GM13977 (cell line): ENCODE data around the gene DTX3.
"Not testable (repeated sequence)": the region's sequence is repeated elsewhere in the genome, so short reads cannot be mapped to it uniquely, and the experiment has no call there.

ENCODE experiments used
- DNase-seq: peaks from one replicate; pipeline ENCODE4 v3.0.0; 2012; ENCODE audit warnings: low spot score
- in situ Hi-C: fragments of 300-500 bp; cut with MboI; formaldehyde crosslinking; loops from one replicate; pipeline ENCODE4 v1.12.0; 2022; ENCODE audit warnings: low sequenced_read_pairs, low pct_unique_long_range_greater_than_20kb, mixed read lengths, inconsistent platforms; ENCODE audit not compliant: unreplicated experiment
- TF ChIP-seq, protein P1 (sequence below): IDR thresholded peaks from 2 replicates; pipeline ENCODE4 v1.5.1; 2012; ENCODE audit warnings: mild to moderate bottlenecking, control low read depth; ENCODE audit not compliant: insufficient read depth; ENCODE audit errors: extremely low read depth, missing control alignments

DTX3 gene

DNA sequence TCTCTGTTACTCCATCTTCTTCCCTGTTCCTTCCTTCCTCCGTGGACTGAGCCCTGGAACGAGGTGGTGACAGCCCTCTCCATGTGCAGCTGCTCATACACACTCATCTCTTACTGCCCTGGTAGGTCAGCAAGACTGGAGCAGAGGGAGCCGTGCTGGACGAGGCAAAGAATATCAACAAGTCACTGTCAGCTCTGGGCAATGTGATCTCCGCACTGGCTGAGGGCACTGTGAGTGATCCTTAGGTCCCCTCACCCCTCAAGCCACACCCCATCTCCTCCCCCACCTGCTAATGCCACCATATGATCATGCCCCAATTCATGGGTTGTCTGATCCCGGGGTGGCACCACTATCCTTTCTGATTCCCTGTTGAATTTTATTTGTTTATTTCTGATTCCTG is 35.8 kb upstream of the DTX3 start:
- DNase-seq, result no peak
- in situ Hi-C loops, result no loop called here
- TF ChIP-seq, protein P1, sequence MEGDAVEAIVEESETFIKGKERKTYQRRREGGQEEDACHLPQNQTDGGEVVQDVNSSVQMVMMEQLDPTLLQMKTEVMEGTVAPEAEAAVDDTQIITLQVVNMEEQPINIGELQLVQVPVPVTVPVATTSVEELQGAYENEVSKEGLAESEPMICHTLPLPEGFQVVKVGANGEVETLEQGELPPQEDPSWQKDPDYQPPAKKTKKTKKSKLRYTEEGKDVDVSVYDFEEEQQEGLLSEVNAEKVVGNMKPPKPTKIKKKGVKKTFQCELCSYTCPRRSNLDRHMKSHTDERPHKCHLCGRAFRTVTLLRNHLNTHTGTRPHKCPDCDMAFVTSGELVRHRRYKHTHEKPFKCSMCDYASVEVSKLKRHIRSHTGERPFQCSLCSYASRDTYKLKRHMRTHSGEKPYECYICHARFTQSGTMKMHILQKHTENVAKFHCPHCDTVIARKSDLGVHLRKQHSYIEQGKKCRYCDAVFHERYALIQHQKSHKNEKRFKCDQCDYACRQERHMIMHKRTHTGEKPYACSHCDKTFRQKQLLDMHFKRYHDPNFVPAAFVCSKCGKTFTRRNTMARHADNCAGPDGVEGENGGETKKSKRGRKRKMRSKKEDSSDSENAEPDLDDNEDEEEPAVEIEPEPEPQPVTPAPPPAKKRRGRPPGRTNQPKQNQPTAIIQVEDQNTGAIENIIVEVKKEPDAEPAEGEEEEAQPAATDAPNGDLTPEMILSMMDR, result no peak

DNA sequence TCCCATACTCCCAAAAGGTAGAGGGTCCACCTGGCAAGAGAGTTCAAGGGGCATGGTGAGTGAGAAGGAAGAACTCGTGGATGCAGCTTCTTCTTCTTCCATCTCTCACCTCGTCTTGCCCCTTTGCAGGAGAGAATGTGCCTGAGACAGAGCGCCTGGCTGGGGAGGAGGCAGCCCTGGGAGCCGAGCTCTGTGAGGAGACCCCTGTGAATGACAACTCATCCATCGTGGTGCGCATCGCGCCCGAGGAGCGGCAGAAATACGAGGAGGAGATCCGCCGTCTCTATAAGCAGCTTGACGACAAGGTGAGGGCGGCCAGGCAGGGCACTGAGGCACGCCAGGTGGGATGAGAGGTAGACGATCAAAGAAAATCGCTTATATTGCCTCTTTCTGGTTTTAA is 34.8 kb upstream of the DTX3 start:
- in situ Hi-C loops, result no loop called here
- TF ChIP-seq, protein P1, result no peak
- no peak for DNase-seq

DNA sequence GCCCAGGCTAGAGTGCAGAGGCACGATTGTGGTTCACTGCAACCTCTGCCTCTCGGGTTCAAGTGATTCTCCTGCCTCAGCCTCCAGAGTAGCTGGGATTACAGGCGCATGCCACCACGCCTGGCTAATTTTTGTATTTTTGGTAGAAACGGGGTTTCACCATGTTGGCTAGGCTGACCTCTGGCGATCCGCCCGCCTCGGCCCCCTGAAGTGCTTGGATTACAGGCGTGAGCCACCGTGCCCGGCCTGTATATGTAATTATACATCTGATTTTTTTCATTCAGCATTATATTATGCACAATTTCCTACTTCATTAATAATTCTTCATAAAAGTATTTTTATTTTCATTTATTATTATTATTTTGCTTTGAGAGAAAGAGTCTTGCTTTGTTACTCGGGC is 34.2 kb upstream of the DTX3 start:
- DNase-seq, in situ Hi-C loops: not testable (repeated sequence)

DNA sequence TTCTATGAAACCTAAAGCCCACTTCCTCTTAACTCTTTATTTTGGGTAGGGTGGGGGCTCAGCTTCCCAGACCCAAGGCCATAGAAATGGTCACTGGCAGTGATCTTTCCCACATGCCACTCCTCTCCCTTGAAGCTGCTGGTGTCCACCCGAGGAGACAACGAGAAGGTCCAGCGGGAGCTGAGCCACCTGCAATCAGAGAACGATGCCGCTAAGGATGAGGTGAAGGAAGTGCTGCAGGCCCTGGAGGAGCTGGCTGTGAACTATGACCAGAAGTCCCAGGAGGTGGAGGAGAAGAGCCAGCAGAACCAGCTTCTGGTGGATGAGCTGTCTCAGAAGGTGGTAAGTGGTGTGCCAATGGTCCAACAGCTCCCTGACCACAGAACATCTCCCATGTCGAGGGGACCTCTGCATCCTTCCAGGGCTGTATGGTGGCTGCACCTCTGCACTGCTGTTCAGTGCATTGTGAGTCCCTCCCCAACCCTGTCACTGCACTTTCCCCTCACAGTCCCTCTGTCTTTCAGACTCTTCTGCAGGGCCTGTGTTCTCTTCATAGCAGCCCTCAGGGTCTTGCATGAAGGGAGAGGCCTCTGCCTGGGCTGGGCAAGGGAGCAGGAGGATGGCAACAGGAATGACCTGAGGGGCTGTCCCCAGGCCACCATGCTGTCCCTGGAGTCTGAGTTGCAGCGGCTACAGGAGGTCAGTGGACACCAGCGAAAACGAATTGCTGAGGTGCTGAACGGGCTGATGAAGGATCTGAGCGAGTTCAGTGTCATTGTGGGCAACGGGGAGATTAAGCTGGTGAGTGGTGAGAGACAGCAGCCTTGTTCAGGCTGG is 32.5 kb upstream of the DTX3 start:
- TF ChIP-seq, protein P1, result no peak
- in situ Hi-C loops, result no loop called here
- no peak for DNase-seq

DNA sequence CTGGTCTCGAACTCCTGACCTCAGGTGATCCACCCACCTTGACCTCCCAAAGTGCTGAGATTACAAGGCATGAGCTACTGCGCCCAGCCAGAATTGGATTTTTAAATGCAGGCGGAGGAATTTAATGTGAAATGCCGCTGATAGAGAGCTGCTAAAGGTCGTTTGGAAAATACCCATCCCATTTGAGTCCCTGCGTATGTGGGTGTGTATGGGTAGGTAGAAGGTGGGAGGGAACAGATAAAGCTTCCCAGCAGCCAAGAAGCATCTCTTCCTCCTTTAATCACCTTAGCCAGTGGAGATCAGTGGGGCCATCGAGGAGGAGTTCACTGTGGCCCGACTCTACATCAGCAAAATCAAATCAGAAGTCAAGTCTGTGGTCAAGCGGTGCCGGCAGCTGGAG is 29.8 kb upstream of the DTX3 start:
- no peak for DNase-seq
- in situ Hi-C loops, result no loop called here
- TF ChIP-seq, protein P1, result no peak

DNA sequence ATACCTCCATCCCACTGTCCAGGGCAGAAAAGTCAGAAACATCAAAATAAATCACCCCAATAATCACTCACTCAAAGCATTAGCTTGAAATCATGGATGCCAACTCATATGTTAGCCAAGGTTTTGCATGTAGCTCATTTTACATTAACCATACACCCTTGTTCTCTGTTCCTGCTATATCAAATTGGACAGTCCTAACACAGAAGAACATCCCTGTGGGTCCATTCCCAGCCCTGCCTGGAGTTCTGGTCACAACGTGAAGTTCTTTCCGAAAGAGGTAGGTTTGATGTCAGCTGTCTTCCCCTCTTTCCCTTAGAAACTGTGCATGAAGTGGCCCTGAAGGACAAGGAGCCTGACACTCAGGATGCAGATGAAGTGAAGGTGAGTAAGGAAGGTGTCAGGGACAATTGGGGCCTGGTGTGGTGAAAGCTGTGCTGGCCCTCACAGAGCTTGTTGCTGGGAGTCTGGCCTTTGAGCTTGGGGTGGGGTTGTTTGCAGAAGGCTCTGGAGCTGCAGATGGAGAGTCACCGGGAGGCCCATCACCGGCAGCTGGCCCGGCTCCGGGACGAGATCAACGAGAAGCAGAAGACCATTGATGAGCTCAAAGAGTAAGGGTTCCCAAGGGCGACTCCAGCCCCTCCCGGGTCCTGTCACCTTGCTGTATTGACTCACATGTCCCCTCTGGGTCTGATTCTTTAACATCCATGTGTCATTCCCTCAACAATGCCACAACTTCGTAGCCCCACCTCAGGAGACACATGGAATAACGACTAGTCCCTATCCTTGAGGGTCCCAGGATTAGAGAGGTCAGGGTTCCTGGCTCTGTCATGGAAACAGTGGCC is 28.6 kb upstream of the DTX3 start:
- DNase-seq, result no peak
- in situ Hi-C loops, result no loop called here
- TF ChIP-seq, protein P1, result no peak

DNA sequence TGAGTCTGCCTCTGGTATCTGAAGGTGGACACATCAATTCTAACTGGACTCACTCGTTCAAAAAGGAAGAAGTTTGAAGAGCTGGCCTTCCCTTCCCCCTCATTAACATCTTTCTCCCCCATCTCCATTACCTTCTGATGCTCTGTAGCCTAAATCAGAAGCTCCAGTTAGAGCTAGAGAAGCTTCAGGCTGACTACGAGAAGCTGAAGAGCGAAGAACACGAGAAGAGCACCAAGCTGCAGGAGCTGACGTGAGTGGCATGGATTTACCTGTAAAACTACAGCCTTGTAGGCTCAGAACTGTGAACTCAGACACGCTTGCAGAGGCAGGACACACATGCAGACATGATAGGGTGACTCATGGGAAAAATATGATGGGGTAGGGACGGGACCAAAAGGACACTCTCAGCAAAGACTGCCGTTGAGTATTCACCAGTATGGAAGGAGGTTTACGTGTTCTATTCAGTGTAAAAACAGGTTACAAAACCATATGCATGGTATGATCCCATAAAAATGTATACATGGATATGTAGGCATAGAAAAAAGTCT is 27.9 kb upstream of the DTX3 start:
- in situ Hi-C loops, result no loop called here
- TF ChIP-seq, protein P1, result no peak
- no peak for DNase-seq
